Brain pericyte (primary cell): ENCODE data around the gene CD6.
"Not testable (repeated sequence)": the region's sequence is repeated elsewhere in the genome, so short reads cannot be mapped to it uniquely, and the experiment has no call there.

Experiments used
- DNase-seq: peaks from one replicate; pipeline ENCODE4 v3.0.0-alpha.2; 2012; ENCODE audit warnings: low read depth, low spot score

Gene CD6

DNA sequence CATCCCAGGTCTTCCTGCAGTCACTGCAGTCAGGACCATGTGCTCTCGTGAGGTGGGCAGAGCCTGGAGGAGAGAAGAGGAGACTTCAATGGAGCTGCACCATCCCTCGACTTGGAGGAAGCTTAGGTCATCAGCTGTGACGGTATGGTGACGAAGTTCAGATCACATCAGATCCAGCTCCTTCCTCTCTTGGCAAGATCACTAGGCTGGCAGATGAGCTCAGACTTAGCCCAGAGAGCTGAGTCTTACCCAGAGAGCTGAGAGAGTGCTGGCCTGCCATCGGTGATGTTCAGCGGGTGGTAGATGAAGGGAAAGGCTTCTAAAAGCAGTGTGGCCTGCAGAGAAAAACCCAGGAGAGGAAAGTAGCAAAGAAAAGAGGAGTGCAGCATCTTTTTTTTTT lies 17.7 kb upstream of the CD6 start:
- DNase-seq = no peak

GRCh38 chr11:60954421-60954820 lies 17.1 kb upstream of the CD6 start:
- no peak for DNase-seq

DNA sequence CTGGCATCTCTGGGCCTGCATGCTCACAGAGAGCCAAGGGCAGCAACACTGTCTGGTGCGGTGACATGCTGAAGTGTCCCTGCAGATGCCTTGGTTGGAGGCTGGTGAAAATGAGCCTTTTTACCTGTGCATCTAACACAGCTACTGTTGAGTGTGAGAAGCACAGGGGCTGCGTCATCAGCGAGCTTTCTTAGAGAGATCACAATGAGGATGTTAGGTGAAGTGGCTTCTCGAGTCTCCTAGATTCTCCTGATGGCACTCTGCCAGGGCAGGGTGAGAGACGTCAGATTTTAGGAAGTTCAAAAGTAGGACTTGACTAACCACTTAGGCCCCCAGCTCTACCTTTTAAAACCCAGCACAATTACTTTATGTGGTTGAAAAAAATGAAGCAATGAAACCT lies 15.9 kb upstream of the CD6 start:
- no peak for DNase-seq

DNA sequence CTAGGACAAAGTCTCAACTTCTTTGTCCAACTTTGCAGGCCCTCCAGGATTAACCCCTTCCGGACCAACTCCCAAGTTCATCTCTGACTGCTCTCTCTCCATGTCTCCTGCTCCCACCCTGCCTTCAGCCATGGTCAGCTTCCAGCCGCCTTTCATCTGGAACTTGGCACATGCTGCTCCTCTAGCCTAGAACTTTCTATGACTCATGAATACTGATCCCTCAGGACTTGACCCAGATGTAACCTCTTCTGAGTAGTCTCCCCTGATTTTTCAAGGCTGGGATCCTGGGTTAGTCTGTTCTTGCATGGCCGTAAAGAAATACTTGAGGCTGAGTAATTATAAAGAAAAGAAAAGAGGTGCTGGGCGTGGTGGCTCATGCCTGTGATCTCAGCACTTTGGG lies 14.3 kb upstream of the CD6 start:
- DNase-seq = no peak

DNA sequence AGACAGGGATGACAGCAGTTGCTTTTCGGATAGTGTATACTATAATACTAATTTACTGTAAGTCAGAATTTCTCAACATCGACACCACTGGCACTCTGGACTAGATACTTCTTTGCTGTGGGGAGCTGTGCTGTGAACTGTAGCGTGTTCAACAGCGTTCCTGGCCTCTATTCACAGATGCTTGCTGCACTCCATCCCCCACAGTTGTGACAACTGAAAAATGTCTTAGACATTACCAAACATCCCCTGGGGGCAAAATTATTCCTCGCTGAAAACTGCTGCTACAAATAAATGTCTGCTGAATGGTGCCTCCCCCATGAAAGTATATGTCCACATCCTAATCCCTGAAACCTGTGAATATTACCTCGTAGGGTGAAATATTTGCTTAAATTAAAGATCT lies 12.0 kb upstream of the CD6 start:
- DNase-seq = no peak

GRCh38 chr11:60960405-60960804 lies 11.1 kb upstream of the CD6 start:
- no peak for DNase-seq

GRCh38 chr11:60964801-60965200 lies 6.7 kb upstream of the CD6 start:
- no peak for DNase-seq

- no peak for DNase-seq
Observed at GRCh38 chr11:60966890-60967289, 4.6 kb upstream of the CD6 start.

DNA sequence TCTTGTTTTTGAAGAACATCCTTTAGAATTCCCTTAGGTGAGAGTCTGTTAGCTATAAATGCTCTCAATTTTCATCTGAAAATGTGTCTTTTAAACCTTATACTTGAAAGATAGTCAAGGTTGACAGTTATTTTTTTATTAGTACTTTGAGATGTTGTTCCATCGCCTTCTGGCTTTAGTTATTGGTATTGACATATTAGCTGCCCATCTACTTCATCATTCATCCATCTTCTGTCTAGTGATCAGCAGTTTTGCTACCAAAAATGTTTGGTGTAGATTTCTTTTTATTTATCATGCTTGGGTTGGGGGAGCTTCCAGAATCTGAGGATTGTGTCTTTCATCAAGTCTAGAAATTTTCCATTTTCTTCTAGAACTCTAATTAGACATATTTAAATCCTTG lies 3.3 kb upstream of the CD6 start:
- no peak for DNase-seq

DNA sequence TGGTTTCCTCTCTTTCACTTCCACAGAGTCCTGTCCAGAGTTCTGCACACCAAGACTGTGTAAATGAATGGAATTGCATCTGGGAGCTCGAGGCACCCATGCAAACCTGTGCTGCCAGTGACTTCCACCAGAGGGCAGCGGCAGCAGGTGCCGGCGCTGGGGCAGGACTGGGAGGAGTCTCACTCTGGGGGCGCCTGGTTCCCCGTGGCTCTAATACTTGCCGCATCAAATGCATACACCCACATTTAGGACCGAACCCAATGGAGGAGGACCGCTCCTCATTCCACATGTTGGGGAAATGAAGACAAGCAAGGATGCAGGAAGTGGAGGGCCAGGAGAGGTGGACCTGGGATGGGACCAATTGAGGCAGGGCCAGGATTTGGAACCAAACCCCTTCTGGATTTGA lies 1.1 kb upstream of the CD6 start:
- DNase-seq = no peak

- no peak for DNase-seq
Observed at GRCh38 chr11:60970890-60971289, 590 bp upstream of the CD6 start.

DNA sequence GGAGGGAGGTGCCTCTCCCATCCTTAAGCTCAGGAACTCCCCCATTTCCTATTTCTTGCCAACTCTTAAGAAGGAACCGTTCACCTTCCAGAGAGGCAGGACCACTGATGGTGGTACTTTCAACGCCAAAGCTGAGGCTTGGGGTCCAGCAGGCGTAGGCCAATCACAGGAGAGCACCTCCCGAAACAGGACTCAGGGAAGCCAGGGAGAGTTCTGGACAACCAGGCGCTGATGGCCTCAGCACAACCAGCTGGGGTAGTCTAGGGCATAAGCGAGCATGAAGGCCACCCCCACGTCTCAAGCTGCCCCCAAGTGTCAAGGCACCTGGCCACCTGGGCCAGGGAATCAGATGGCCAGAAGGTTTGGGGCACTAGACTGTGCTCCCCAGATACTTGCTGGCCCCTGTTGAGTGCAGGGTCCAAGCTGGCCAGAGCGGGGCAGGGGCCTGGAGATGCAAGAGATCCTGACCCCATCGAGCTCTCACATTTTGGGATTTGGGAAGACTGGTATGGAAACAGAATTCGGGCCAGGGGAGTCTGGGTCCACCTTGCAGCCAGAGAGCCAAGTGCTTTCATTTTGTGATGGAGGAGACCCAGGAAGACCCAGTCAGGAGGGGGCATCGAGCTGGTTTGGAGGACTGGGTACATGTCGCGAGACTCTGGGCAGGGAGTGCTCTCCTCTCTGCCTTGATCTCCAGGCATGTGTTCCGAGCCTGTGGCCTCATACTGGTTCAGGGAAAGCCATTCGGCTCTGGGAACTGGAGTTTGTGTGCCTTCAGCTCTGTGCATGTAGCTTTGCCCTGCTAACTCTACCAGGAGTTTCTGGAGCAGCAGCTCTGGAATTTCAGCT lies 926 bp downstream of the CD6 start:
- DNase-seq = no peak

DNA sequence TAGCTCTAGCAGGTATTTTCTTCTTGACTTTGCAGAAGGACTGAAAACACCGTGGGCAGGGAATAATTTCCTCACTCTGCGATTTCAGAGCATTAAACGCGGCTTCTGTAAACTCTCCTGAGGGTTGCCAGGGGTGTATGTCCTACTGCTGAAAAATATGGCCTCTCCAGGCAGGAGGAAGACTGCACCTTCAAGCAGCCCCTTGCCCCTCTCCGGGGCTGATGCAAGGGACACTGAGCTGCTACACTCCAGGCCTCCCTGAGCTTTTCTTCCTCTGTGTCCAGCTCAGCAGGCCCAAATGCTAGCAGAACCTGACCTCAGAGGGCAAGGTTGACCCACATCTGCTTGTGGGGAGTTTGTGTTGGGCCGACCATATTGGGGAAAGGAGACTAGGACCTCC lies 2.2 kb downstream of the CD6 start:
- no peak for DNase-seq

GRCh38 chr11:60974316-60974715 lies 2.8 kb downstream of the CD6 start:
- not testable (repeated sequence) for DNase-seq

GRCh38 chr11:60974726-60975125 lies 3.2 kb downstream of the CD6 start:
- DNase-seq = no peak

- no peak for DNase-seq
Observed at GRCh38 chr11:60977224-60977623, 5.7 kb downstream of the CD6 start.

GRCh38 chr11:60977836-60978235 lies 6.4 kb downstream of the CD6 start:
- no peak for DNase-seq

- no peak for DNase-seq
Observed at GRCh38 chr11:60978546-60979380, 7.3 kb downstream of the CD6 start.

GRCh38 chr11:60981515-60981914 lies 10.0 kb downstream of the CD6 start:
- no peak for DNase-seq

GRCh38 chr11:60982184-60982583 lies 10.7 kb downstream of the CD6 start:
- DNase-seq = no peak

DNA sequence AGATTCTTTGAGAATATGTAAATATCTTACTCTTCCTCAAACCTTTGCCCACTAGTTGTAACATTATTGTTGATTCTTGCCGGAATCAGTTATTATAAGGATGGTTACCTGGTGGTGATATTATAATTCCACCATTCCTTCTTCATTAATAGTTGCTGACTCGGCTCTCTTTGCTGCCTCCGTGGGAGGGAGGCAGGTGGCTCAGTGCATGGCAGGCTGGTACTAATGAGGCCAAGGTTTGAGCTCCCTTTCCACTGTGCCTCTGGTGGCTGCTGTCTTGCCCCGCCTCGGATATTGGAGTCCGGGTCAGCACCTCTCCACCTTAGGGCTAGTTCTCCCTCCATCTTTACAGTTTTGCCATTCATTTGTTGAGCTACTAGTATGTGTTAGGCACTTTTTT lies 12.7 kb downstream of the CD6 start:
- DNase-seq = no peak

- DNase-seq = no peak
Observed at GRCh38 chr11:60984636-60985035, 13.2 kb downstream of the CD6 start.

DNA sequence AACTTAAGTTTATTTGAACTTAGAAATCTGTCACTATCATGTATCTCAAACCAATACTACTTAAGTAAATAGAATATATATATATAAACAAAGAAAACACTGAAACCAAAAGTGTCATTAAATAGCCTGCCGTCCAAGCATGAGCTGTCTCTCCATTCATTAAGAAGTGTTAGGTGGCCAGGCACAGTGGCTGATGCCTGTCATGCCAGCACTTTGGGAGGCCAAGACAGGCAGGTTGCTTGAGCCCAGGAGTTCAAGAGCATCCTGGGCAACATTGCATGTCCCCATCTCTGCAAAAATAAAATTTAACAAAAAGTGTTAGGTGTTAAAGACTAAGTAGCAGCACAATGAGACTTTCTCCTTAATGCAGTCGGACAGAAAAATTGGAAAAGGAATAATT lies 14.0 kb downstream of the CD6 start:
- no peak for DNase-seq
